ENCODE measurements around the gene WDR86.

Gene WDR86

DNA sequence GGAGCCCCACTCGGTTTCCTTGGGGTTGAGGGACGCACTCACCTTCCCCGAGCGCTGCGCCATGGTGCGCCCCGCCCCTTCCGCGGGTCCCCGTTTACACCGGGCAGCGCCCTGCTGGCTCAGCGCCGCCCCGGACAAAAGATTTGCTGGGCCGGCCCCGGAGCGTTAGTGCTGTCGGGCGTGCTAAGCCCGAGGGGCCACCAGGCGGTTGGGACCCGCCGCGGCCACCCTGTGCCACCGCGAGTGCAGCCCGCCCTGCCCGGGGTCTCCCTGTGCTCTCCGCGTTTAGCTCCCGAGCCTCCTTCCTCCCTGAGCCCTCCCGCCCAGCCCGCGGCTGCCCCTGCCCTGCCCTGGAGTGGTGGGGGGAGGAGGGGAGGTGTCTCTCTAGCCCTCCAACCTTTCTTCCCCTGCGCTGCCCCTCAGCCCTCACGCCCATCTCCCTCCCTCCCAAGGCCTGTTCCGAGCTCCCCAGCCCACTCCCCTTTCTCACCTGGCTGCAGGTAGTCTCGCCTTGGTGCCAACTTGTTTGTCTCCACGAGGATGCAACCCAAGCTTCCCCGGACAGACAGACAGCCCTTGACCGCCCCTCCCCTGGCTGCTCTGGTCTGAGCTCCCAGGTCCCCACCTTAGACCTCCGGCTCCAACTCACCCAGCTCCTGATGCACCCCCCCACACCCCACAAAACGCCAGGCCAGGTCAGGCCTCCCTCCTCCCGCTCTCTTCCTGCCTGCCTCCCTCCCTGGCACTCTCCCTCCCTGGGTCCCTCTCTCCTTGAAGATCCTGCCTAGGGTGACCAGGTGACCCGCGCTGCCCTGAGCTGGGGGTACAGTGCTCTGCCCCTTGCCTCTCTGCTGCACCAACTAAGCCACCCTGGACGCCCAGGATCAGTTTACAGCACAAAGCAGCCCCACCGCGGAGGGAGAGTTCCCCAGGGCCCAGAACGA, 30.3 kb upstream of the WDR86 start, which contains the start of gene CRYGN:
CRYGN (minus strand) TSS at position 287 of the 944 bp plus-strand sequence; CDS start at position 63, 224 bp downstream.
- DNase-seq: no peak

- DNase-seq: no peak
Measured at GRCh38 chr7:151438864-151439601, 29.2 kb upstream of the WDR86 start.

- no peak for DNase-seq
Measured at GRCh38 chr7:151437866-151438516, 28.2 kb upstream of the WDR86 start.

DNA sequence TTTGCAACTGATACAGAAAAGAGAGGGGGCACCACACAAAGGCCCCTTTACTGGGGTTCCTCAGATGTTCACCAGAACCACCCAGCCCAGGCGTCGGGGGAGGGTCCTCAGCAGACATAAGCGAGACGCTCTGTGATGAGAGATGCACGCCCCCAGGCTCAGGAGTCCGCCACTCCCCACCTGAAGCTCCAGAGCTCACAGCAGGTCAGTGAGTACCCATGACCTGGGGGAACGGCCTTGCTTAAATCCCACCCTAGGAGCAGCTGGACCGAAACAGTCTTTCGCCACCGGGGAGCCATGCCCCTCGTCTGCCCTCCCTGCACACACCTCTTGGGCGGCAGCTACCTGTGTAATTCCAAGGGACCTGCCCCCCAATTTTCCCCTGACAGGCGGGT, 27.3 kb upstream of the WDR86 start:
- DNase-seq: no peak

- no peak for DNase-seq
Measured at GRCh38 chr7:151436446-151437158, 26.8 kb upstream of the WDR86 start.

DNA sequence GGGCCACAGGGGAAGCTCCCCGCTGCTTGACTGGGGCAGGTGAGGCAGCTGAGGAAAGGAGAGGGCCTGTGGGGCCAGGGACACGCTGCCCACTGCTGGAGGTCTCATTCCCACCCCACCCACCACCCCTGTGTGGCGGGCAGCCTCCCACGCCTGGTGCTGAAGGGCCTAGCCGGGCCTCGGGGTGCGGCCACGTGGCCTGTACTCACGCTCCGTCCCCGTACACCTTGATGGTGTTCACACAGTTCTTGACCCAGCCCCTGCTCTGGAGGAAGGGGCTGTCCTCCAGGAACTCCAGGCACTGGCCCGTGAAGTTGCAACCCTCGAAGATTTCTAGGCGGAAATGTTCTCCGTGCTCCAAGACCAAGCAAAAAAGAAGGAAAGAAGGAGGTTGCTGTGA, 26.1 kb upstream of the WDR86 start:
- DNase-seq: no peak

DNA sequence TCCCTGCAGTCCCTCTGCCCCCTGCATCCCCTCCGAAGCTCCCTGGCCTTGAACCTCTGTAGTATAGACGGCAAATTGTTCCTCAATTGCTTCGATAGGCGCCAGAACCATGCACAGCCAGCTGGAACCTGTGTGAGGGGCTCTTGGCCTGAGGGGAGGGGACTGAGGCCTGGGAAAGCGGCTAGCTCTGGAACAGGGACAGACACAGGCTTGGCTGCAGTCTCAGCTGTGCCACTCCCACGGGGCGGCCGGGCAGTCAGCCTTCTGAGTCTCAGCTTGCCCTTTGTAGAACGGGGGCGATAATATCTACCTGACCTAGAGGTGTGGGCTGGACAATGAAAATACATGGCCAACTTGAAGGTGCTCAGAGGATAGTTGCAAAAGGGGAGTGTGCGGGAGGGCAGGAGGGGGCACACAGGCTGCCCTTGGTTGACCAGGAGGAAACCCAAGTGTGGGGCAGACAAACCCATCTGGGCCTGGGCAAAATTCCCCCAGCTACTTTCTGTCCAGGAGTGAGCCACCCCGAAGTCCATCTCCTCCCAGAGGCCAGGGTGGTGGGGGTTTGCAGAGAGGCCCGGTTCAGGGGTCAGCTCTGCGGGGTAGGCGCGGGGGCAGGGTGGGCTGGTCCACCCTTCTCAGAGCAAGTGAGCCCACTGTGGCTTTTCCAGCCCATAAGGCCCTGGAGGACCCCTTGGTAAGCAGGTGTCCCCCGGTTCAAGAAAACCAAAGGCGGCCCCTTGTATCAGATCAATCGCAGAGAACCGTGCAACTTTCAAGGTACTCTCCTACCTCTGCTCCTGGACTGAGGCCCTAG, 25.5 kb upstream of the WDR86 start:
- DNase-seq: no peak

DNA sequence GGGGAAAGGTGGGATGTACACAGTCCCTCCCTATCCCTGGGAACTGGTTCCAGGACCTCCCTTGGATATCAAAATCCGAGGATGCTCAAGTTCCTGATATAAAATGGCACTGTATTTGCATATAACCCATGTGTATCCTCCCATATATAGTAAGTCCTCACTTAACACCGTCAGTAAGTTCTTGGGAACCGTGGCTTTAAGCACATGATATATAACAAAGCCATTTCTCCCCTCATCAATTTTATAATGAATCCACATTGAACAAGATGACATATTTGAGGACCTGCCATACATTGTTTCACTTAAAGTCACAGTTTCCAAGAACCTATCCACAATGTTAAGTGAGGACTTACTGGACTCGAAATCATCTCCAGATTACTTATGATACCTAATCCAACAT, 24.7 kb upstream of the WDR86 start:
- no peak for DNase-seq

GRCh38 chr7:151433721-151434400, 24.0 kb upstream of the WDR86 start:
- DNase-seq: no peak

GRCh38 chr7:151432658-151433521, 23.1 kb upstream of the WDR86 start:
- no peak for DNase-seq

DNA sequence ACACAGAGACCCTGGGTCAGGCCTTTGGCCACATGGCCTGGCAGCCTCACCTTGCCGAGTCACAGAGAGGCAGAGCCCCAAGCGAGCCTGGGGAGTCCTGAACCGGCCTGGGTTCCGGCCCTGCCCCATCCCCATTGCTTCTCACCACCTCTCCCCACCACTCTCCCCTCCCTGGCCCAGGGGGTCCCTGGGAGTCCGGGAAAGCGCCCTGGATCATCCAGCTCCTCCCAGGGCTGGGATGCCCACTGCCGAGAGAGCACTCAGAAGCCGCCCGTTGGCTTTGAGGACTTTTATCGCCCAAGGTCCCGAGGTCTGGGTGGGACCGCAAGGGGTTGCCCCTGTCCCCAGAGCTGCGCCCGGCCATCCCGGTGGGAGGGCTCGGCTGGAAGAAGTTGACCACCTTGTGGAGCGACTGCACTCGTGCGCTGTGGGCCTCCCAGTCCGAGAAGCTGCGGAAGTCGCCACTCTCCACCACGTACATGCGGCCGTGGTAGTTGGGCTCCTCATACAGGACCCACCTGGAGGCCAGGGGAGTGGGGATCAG, 22.0 kb upstream of the WDR86 start:
- no peak for DNase-seq

GRCh38 chr7:151431281-151431767, 21.5 kb upstream of the WDR86 start:
- no peak for DNase-seq

DNA sequence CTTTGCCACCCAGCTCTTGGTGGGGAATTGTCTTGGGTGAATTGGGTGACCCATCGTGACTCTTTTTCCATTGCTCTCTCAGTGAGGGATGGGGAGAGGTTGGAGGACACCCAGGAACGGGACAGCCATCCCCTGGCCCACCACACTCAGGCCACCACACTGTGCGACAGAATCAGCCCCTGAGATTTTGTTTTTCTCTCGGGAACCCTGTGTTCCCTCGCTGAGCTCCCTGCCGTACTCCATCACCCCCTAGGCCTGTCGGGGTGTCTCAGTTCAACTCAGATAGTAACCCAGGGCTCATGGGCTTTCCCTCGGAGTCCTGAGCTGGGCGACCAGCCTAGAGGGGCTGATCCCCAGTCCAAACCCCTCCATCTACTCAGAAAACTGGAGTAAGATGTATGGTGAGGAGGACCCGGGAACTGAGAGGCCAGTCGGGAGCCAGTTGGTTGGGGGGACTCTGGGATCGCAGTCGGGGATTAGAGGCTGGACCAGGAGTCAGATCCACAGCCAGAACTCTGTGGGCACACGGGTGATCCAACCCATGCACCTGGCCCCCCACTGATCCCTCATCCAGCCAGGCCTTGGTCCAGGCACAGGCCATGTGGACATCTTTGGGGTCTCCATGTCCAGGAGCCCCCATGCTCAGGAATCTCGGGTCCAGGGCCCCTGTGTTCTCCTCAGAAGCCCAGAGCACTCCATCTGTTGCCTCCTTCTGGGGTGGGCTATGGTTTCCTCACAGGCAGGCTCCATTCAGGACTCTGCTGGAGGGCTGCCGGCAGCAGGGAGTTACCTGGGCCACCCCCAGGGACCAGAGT, 20.8 kb upstream of the WDR86 start:
- no peak for DNase-seq

GRCh38 chr7:151429560-151430331, 19.9 kb upstream of the WDR86 start:
- no peak for DNase-seq

DNA sequence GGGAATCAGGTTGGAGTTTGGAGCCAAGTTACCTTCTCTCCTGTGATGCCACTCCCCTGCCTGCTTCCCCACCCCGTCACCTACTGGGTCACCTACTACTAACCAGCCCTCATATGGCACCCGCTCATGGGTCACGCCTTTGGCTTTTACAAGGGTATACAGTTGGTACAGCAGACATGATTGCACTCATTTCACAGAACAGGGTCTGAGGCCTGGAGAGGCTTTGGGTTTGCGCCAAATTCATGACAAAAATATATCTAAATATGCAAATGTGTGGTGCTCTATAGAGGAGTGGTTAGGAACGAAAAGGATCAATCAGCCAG, 19.4 kb upstream of the WDR86 start:
- DNase-seq: no peak

DNA sequence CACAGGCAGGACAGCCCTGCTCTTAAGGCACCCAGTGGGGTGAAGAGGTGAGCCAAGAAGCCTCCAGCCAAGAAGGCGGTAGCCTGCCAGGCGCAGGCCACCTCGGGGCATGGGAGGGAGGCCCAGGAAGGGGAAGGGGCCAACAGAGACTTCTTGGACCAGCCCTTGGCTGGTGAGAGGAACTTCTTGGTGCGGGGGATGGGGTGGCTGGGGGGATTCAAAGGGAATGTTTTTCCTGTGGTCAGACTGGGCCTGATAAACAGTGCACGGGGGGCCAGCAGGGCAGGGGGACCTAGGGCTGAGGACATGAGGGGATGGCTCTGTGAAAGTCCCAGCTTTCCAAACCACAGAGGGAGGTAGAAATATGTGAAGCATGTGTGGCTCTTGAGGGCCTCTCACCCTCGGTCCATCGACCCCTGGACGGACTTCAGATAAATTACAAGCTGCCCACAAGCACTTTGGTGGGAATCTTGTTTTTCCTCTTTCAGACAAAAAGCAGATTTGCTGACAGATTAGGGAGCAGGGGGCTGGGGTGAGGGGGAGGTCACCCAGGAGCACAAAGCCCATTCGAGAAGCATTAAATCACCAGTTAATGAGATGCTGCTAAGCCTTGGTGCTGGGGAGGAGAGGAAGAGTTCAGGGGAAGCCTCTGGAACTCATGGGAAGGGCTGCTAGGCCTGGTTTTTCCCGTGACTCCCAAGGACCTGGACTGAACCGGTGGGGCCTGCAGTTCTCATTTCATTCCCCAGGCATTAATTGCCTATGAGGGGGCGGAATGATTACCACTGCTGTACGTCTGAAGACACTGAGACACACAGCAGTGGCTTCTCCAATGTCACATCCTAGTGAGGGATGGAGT, 18.8 kb upstream of the WDR86 start:
- no peak for DNase-seq

DNA sequence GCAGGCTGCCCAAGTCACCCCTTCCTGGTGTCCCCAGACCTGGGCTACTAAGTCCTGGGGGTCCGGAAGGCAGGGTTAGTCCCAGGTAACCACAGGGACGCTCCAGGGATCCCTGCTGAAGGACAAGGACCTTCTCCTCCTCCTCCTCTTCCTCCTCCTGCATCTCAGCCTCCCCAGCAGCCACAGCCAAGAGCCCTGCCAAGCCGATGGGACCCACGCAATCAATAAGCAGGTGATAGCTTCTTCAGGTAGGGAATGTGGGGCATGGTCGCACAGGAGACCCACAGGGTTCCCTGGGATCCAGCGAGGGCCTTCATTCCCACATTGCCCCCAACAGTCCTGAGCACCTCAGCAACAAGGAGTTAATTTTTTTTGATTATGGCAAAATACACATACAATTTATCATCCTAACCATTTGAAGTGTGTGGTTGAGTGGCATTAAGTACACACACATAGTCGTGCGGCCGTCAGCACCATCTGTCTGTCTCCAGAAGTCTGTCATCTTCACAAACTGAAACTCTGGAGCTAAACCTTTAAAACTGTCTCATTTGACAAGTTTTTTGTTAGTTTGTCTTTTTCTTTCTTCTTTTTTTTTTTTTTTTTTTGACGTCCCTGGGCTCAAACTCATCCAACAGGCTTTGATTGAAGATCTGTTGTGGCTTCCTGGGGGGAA, 18.0 kb upstream of the WDR86 start:
- no peak for DNase-seq

Measured in NCI-H1436 (cell line).